Stomach (tissue), 9 donors: Measurements from ENCODE around the gene SGSH. TPM values are rescaled to one million over a fixed set of nuclear protein-coding genes. Genes with fewer than 3 reads are reported as not detected.
"Not testable (repeated sequence)": the region's sequence is repeated elsewhere in the genome, so short reads cannot be mapped to it uniquely, and the experiment has no call there.

Experiments
- DNase-seq, 2 donors: peaks; one replicate each; pipeline versions ENCODE4 v3.0.0 to v3.0.0-alpha.2; 2013 to 2019
- H3K27ac ChIP-seq, 5 donors: fragments of 200-600 bp in 4 of 5; sonication (generic) in 4 of 5; one replicate each; pipeline ENCODE4 v1.5.1; 2013 to 2019; ENCODE audit warnings: mild to moderate bottlenecking in 1 of 5, moderate library complexity in 1 of 5
- H3K27me3 ChIP-seq, 3 donors: fragments of 200-600 bp; sonication (generic); one replicate each; pipeline ENCODE4 v1.5.1; 2017 to 2019; ENCODE audit warnings: mixed run types in 1 of 3
- H3K36me3 ChIP-seq, 4 donors: fragments of 200-600 bp; sonication (generic); 1 replicate in 3 of 4; 2 replicates in 1 of 4; pipeline ENCODE4 v1.5.1; 2016 to 2019
- H3K4me1 ChIP-seq, 4 donors: fragments of 200-600 bp; sonication (generic); one replicate each; pipeline ENCODE4 v1.5.1; 2016 to 2019
- H3K4me3 ChIP-seq, 4 donors: fragments of 200-600 bp; sonication (generic) in 3 of 4; one replicate each; pipeline ENCODE4 v1.5.1; 2016 to 2019; ENCODE audit warnings: mild to moderate bottlenecking in 1 of 4
- H3K9me3 ChIP-seq, 4 donors: fragments of 200-600 bp; sonication (generic); one replicate each; pipeline ENCODE4 v1.5.1; 2016 to 2019
- CTCF ChIP-seq, 7 experiments: fragments of 450-650 bp in 4 of 7; fragments of 200-600 bp in 3 of 7; sonication (generic) in 3 of 7; IDR thresholded peaks; one replicate each; pipeline ENCODE4 v1.5.1; 2016 to 2019; ENCODE audit warnings: antibody characterized with exemption in 7 of 7, control low read depth in 2 of 7, mild to moderate bottlenecking in 1 of 7
- EP300 ChIP-seq: sonication (generic); formaldehyde crosslinking; IDR thresholded peaks from one replicate; pipeline ENCODE4 v1.6.1; 2017; ENCODE audit warnings: antibody characterized with exemption
- POLR2A ChIP-seq, 4 donors: fragments of 450-650 bp; IDR thresholded peaks; one replicate each; pipeline ENCODE4 v1.6.1; 2016; ENCODE audit warnings: antibody characterized with exemption in 4 of 4, control low read depth in 2 of 4, mild to moderate bottlenecking in 1 of 4, moderate library complexity in 1 of 4
- POLR2AphosphoS5 ChIP-seq, 3 donors: sonication (generic); formaldehyde crosslinking; IDR thresholded peaks; one replicate each; pipeline ENCODE4 v1.6.1; 2016; ENCODE audit warnings: antibody characterized with exemption in 3 of 3
- WGBS, 5 donors: extraction: QIAGEN DNeasy Blood & Tissue Kit in 3 of 5; methylation state at CpG; one replicate each; pipeline versions ENCODE4 v1.1.5 to v1.1.7; 2013 to 2018; 5-methylcytosine and 5-hydroxymethylcytosine counted together
- intact Hi-C: fragments of 100-400 bp; cut with DNase I; formaldehyde crosslinking; loops from one replicate; pipeline ENCODE4 v1.15.1; 2023; ENCODE audit warnings: low total_unique reads
- polyA plus RNA-seq, 3 donors: library from polyadenylated mRNA; stranded (reverse); fragments of 200-250 nt; gene quantifications; one replicate each; pipeline ENCODE4 v1.2.3, GENCODE V29; 2013
- total RNA-seq, 5 donors: library from RNA; depleted of rRNA; stranded (reverse); fragments of >200 nt; gene quantifications; one replicate each; pipeline versions ENCODE4 v1.1.0 to v1.2.3, GENCODE V29; 2014 to 2016
- donor health status: healthy with polysubstance abuse.
- donor health status: Bipolar disorder and iron deficiency.
- donor health status: healthy.

The SGSH gene
- total and polyA plus RNA-seq, 8 donors: 15.7 to 307 (median 41.5) TPM

- WGBS, 5 donors: 87 to 89% (median 88%) methylated on average over 21 to 22 of the region's 22 CpGs
- TF ChIP-seq CTCF (IDR thresholded peaks at IDR 0.05) (no peak), EP300 (no peak), POLR2A (IDR thresholded peaks at IDR 0.05) (no peak)
- no peak for DNase-seq
- no peak overlapping the region for H3K4me3 ChIP-seq
- no peak overlapping the region for H3K27ac ChIP-seq
- intact Hi-C loops: no loop called here
- H3K4me1 ChIP-seq: no peaks in the 10 kb centered on the region
- peaks cover 43 to 94% (median 89%) of the 10 kb centered on the region in 4 donors for H3K36me3 ChIP-seq
- no peaks in the 10 kb centered on the region for H3K9me3 ChIP-seq
- H3K27me3 ChIP-seq: no peaks in the 10 kb centered on the region
Measured at GRCh38 chr17:80244871-80245509, 24.9 kb upstream of the SGSH start.

- H3K27me3 ChIP-seq, intact Hi-C loops, H3K9me3 ChIP-seq, H3K27ac ChIP-seq, DNase-seq, H3K4me1 ChIP-seq, H3K4me3 ChIP-seq: not testable (repeated sequence)
- WGBS, 5 donors: 86 to 93% (median 90%) methylated on average over 6 of the region's 6 CpGs
- H3K36me3 ChIP-seq: peaks cover 43 to 95% (median 87%) of the 10 kb centered on the region in 4 donors
Measured at GRCh38 chr17:80244448-80244847, 24.3 kb upstream of the SGSH start.

- DNase-seq: no peak
- TF ChIP-seq POLR2AphosphoS5 (IDR thresholded peaks at IDR 0.05) (no peak), CTCF (IDR thresholded peaks at IDR 0.05) (no peak), EP300 (no peak), POLR2A (IDR thresholded peaks at IDR 0.05) (no peak)
- H3K27ac ChIP-seq: no peak overlapping the region
- H3K36me3 ChIP-seq: peaks cover 43 to 91% (median 80%) of the 10 kb centered on the region in 4 donors
- H3K27me3 ChIP-seq: no peaks in the 10 kb centered on the region
- H3K4me1 ChIP-seq: no peaks in the 10 kb centered on the region
- intact Hi-C loops: no loop called here
- H3K9me3 ChIP-seq: no peaks in the 10 kb centered on the region
- H3K4me3 ChIP-seq: no peak overlapping the region
- WGBS, 5 donors: 93 to 94% (median 94%) methylated on average over 17 to 26 of the region's 26 CpGs
Measured at GRCh38 chr17:80243526-80244433, 23.6 kb upstream of the SGSH start.

GRCh38 chr17:80242505-80242904 lies 22.4 kb upstream of the SGSH start:
- Histone ChIP-seq H3K27ac (no peak overlapping the region), H3K36me3 (peaks cover 54 to 91% (median 81%) of the 10 kb centered on the region in 4 donors), H3K9me3 (no peaks in the 10 kb centered on the region), H3K4me1 (no peaks in the 10 kb centered on the region), H3K27me3 (no peaks in the 10 kb centered on the region), H3K4me3 (no peak overlapping the region)
- no peak for TF ChIP-seq POLR2AphosphoS5 (IDR thresholded peaks at IDR 0.05)
- TF ChIP-seq CTCF (IDR thresholded peaks at IDR 0.05): no peak
- TF ChIP-seq POLR2A (IDR thresholded peaks at IDR 0.05): no peak
- TF ChIP-seq EP300: no peak
- intact Hi-C loops: no loop called here
- WGBS, 5 donors: 80 to 87% (median 86%) methylated on average over 14 of the region's 14 CpGs
- no peak for DNase-seq
